DLD1 (cell line): Measurements from ENCODE around the gene TRIP12.
"Not testable (repeated sequence)": the region's sequence is repeated elsewhere in the genome, so short reads cannot be mapped to it uniquely, and the experiment has no call there.

ENCODE experiments used
- in situ Hi-C: cut with HindIII; loops from 2 replicates; pipeline ENCODE4 v1.10.0; 2017; ENCODE audit warnings: low sequenced_read_pairs

Gene TRIP12

GRCh38 chr2:229921892-229922448, at the start of gene TRIP12:
TRIP12 (minus strand) TSS chr2:229922009; CDS start chr2:229880079, 41,930 bp downstream.
- in situ Hi-C loops: no loop called here

GRCh38 chr2:229971298-229971790, 49.5 kb upstream of the TRIP12 start:
- in situ Hi-C loops: no loop called here

- in situ Hi-C loops: no loop called here
Observed at GRCh38 chr2:229970406-229970805, 48.6 kb upstream of the TRIP12 start.

GRCh38 chr2:229969921-229970320, 48.1 kb upstream of the TRIP12 start:
- in situ Hi-C loops: no loop called here

GRCh38 chr2:229963596-229963995, 41.8 kb upstream of the TRIP12 start:
- in situ Hi-C loops: not testable (repeated sequence)

- in situ Hi-C loops: no loop called here
Observed at GRCh38 chr2:229956491-229956890, 34.7 kb upstream of the TRIP12 start.

GRCh38 chr2:229955663-229956062, 33.9 kb upstream of the TRIP12 start:
- in situ Hi-C loops: no loop called here

- in situ Hi-C loops: no loop called here
Observed at GRCh38 chr2:229952256-229952835, 30.5 kb upstream of the TRIP12 start.

- in situ Hi-C loops: no loop called here
Observed at GRCh38 chr2:229947544-229947943, 25.7 kb upstream of the TRIP12 start.

- in situ Hi-C loops: no loop called here
Observed at GRCh38 chr2:229945975-229946374, 24.2 kb upstream of the TRIP12 start.

GRCh38 chr2:229943770-229944449, 22.1 kb upstream of the TRIP12 start:
- in situ Hi-C loops: no loop called here

- in situ Hi-C loops: no loop called here
Observed at GRCh38 chr2:229943171-229943570, 21.4 kb upstream of the TRIP12 start.

GRCh38 chr2:229942671-229943070, 20.9 kb upstream of the TRIP12 start:
- in situ Hi-C loops: no loop called here

GRCh38 chr2:229937537-229937936, 15.7 kb upstream of the TRIP12 start:
- in situ Hi-C loops: no loop called here

- in situ Hi-C loops: no loop called here
Observed at GRCh38 chr2:229931241-229931640, 9.4 kb upstream of the TRIP12 start.

- in situ Hi-C loops: no loop called here
Observed at GRCh38 chr2:229930656-229931055, 8.8 kb upstream of the TRIP12 start.

- in situ Hi-C loops: no loop called here
Observed at GRCh38 chr2:229927817-229928321, 6.1 kb upstream of the TRIP12 start.

GRCh38 chr2:229925201-229925600, 3.4 kb upstream of the TRIP12 start:
- in situ Hi-C loops: no loop called here

- in situ Hi-C loops: not testable (repeated sequence)
Observed at GRCh38 chr2:229924541-229924940, 2.7 kb upstream of the TRIP12 start.

- in situ Hi-C loops: no loop called here
Observed at GRCh38 chr2:229922449-229923386, 909 bp upstream of the TRIP12 start, which contains the start of gene FBXO36. FBXO36 (plus strand) TSS chr2:229922503; CDS start chr2:229922514, 11 bp downstream.
